ENCODE data around the gene MRPL57. TPM values are rescaled to one million over a fixed set of nuclear protein-coding genes. Genes with fewer than 3 reads are reported as not detected.
"Not testable (repeated sequence)": the region's sequence is repeated elsewhere in the genome, so short reads cannot be mapped to it uniquely, and the experiment has no call there.

MRPL57 gene
- total RNA-seq, 1 experiment from 2014 or later: 29.4 TPM

- Mint-ChIP-seq H3K9me3 (no peaks in the 10 kb centered on the region), H3K27ac (no peak overlapping the region), H3K36me3 (peaks cover 44% of the 10 kb centered on the region), H3K4me3 (no peak overlapping the region), H3K27me3 (ENCODE audit: low read depth) (no peaks in the 10 kb centered on the region), H3K4me1 (peaks cover 23% of the 10 kb centered on the region)
- CTCF ChIA-PET: no interaction called here
- TF ChIP-seq ATF3 (CRISPR knock-in tag; conservative IDR thresholded peaks at IDR 0.05) (no peak), SP1 (CRISPR knock-in tag; conservative IDR thresholded peaks at IDR 0.05) (no peak), GABPB1 (CRISPR knock-in tag; IDR thresholded peaks at IDR 0.05) (no peak), NFE2L1 (CRISPR knock-in tag; IDR thresholded peaks at IDR 0.05) (no peak), STAT6 (CRISPR knock-in tag; conservative IDR thresholded peaks at IDR 0.05; ENCODE audit: low read depth) (no peak), HMGXB4 (CRISPR knock-in tag; IDR thresholded peaks at IDR 0.05) (no peak), GTF2I (CRISPR knock-in tag; conservative IDR thresholded peaks at IDR 0.05) (no peak), ZNF317 (CRISPR knock-in tag; IDR thresholded peaks at IDR 0.05; ENCODE audit: borderline replicate concordance, low read depth) (no peak), ZNF281 (CRISPR knock-in tag; IDR thresholded peaks at IDR 0.05) (no peak), ZNF512 (CRISPR knock-in tag; IDR thresholded peaks at IDR 0.05; ENCODE audit: borderline replicate concordance) (no peak), CDX4 (CRISPR knock-in tag; IDR thresholded peaks at IDR 0.05; ENCODE audit: borderline replicate concordance) (no peak), ZNF121 (CRISPR knock-in tag; IDR thresholded peaks at IDR 0.05) (no peak), SMAD3 (CRISPR knock-in tag; IDR thresholded peaks at IDR 0.05; ENCODE audit: borderline replicate concordance) (no peak)
- ATAC-seq: no peak
- no peak for DNase-seq (ENCODE audit: low spot score)
- POLR2A ChIA-PET: no interaction called here
Measured at GRCh38 chr13:21171420-21171819, 5.0 kb upstream of the MRPL57 start.

- H3K36me3 Mint-ChIP-seq: peaks cover 38% of the 10 kb centered on the region
- peak overlapping the region; percentile 73 for H3K27ac Mint-ChIP-seq
- H3K9me3 Mint-ChIP-seq; ATAC-seq; CTCF ChIA-PET; H3K27me3 Mint-ChIP-seq (ENCODE audit: low read depth); POLR2A ChIA-PET; DNase-seq (ENCODE audit: low spot score): not testable (repeated sequence)
- H3K4me1 Mint-ChIP-seq: peaks cover 31% of the 10 kb centered on the region
- peak overlapping the region; percentile 95; the same call in 1 of the 2 replicates for H3K4me3 Mint-ChIP-seq
Measured at GRCh38 chr13:21173767-21174166, 2.7 kb upstream of the MRPL57 start.

Data from WTC11 (cell line).